ENCODE results near the gene AGFG2. TPM values are rescaled to one million over a fixed set of nuclear protein-coding genes. Genes with fewer than 3 reads are reported as not detected.

Gene AGFG2
- total RNA-seq, 1 experiment from 2014 or later = 42.5 TPM

DNA sequence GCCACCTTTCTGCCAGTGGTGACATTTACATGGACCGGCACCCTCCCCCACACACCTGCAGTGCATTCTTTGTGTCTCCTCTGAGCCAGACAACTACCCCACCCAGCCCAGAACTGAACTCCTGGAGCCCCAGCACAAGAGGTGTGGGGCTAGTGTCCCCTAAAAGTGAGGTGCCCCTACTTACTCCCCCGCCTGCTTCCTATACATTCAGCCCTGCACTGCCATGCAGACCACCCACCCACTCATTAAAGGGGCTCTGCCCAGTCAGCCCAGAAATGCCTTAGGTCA is 32.8 kb downstream of the AGFG2 start:
- BruUV-seq (replicated peaks) = no TSS peak
- DNase-seq (ENCODE audit: low read depth, low spot score) (no peak), ATAC-seq (no peak)
- H3K27me3 ChIP-seq (ENCODE audit: control insufficient read depth, insufficient read depth, low read length) = no peaks in the 10 kb centered on the region
- H3K4me3 ChIP-seq (ENCODE audit: low read depth in 2 of 2, low read length in 2 of 2) = no peak overlapping the region
- H3K27ac ChIP-seq (ENCODE audit: low read length) = no peak overlapping the region; the same call in 1 of the 2 replicates
- in situ Hi-C loops (cut with HindIII; ENCODE audit: low pct_unique_long_range_greater_than_20kb, low sequenced_read_pairs) (no loop called here), intact Hi-C loops (cut with micrococcal nuclease; ENCODE audit: unreplicated experiment) (no loop called here)
- CTCF ChIA-PET = interaction anchor here (0.6 kb wide), 1 partner anchor 18 kb away, joined by 3 read pairs; no protein-coding TSS in a partner anchor
- no peaks in the 10 kb centered on the region for H3K9me3 ChIP-seq (ENCODE audit: control insufficient read depth, insufficient read depth, low read depth, low read length)
- TF ChIP-seq POLR2AphosphoS5 (IDR thresholded peaks at IDR 0.05; ENCODE audit: low read depth, low read length) (no peak), TCF7L2 (IDR thresholded peaks at IDR 0.05; ENCODE audit: low read depth, low read length) (no peak), SIN3A (IDR thresholded peaks at IDR 0.05; ENCODE audit: borderline replicate concordance, insufficient read depth, low read depth, low read length) (no peak)
- TF ChIP-seq, protein P1, sequence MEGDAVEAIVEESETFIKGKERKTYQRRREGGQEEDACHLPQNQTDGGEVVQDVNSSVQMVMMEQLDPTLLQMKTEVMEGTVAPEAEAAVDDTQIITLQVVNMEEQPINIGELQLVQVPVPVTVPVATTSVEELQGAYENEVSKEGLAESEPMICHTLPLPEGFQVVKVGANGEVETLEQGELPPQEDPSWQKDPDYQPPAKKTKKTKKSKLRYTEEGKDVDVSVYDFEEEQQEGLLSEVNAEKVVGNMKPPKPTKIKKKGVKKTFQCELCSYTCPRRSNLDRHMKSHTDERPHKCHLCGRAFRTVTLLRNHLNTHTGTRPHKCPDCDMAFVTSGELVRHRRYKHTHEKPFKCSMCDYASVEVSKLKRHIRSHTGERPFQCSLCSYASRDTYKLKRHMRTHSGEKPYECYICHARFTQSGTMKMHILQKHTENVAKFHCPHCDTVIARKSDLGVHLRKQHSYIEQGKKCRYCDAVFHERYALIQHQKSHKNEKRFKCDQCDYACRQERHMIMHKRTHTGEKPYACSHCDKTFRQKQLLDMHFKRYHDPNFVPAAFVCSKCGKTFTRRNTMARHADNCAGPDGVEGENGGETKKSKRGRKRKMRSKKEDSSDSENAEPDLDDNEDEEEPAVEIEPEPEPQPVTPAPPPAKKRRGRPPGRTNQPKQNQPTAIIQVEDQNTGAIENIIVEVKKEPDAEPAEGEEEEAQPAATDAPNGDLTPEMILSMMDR (IDR thresholded peaks at IDR 0.05) = no peak
- TF ChIP-seq, protein P2, sequence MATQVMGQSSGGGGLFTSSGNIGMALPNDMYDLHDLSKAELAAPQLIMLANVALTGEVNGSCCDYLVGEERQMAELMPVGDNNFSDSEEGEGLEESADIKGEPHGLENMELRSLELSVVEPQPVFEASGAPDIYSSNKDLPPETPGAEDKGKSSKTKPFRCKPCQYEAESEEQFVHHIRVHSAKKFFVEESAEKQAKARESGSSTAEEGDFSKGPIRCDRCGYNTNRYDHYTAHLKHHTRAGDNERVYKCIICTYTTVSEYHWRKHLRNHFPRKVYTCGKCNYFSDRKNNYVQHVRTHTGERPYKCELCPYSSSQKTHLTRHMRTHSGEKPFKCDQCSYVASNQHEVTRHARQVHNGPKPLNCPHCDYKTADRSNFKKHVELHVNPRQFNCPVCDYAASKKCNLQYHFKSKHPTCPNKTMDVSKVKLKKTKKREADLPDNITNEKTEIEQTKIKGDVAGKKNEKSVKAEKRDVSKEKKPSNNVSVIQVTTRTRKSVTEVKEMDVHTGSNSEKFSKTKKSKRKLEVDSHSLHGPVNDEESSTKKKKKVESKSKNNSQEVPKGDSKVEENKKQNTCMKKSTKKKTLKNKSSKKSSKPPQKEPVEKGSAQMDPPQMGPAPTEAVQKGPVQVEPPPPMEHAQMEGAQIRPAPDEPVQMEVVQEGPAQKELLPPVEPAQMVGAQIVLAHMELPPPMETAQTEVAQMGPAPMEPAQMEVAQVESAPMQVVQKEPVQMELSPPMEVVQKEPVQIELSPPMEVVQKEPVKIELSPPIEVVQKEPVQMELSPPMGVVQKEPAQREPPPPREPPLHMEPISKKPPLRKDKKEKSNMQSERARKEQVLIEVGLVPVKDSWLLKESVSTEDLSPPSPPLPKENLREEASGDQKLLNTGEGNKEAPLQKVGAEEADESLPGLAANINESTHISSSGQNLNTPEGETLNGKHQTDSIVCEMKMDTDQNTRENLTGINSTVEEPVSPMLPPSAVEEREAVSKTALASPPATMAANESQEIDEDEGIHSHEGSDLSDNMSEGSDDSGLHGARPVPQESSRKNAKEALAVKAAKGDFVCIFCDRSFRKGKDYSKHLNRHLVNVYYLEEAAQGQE (IDR thresholded peaks at IDR 0.05; ENCODE audit: insufficient read depth in 1 of 2, low read depth in 2 of 2, low read length in 1 of 2) = no peak
- no peaks in the 10 kb centered on the region for H3K36me3 ChIP-seq (ENCODE audit: control insufficient read depth, insufficient read depth, low read length)
- H3K4me1 ChIP-seq (ENCODE audit: control insufficient read depth, insufficient read depth, low read length) = peaks cover 39% of the 10 kb centered on the region
- POLR2A ChIA-PET = interaction anchor here (0.6 kb wide), 1 partner anchor 475 kb away, joined by 3 read pairs; no protein-coding TSS in a partner anchor

DNA sequence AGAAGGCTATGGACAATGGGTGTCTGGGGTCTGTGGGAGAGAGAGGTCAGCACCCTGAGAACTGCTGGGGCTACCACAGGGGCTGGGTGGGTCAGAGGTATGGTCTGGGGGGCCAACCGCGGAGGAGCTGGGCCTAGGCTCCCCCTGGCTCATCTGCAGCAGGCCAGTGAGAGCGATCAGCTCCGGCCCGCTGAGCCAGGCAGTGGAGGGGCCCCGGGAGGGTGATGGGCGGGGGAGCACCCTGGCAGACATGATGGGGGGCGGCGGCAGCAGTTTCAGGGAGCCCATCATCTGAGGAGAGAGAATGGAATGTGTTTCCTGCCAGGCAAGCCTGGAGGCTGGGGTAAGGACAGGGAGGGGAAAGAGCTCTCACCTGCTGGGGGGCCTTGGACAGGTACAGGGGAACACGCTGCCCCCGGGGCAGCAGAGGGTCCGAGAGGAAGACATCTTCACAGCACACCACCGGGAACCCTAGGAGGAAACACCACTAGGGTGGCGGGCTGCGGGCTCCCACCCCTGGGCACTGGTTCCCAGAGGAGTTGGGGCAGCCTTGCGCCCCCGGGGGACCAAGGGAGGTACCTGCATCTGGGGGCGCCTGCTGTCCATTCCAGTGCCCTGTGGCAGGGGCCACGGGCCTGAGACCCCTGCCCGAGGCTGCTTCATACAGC is 33.4 kb downstream of the AGFG2 start:
- no TSS peak for BruUV-seq (replicated peaks)
- ATAC-seq (no peak), DNase-seq (ENCODE audit: low read depth, low spot score) (no peak)
- intact Hi-C loops (cut with micrococcal nuclease; ENCODE audit: unreplicated experiment) = no loop called here
- H3K36me3 ChIP-seq (ENCODE audit: control insufficient read depth, insufficient read depth, low read length) = no peaks in the 10 kb centered on the region
- in situ Hi-C loops (cut with HindIII; ENCODE audit: low pct_unique_long_range_greater_than_20kb, low sequenced_read_pairs) = no loop called here
- CTCF ChIA-PET = interaction anchor here (0.6 kb wide), 1 partner anchor 84 kb away, joined by 3 read pairs; the partner anchor contains the start of gene ACTL6B
- TF ChIP-seq POLR2AphosphoS5 (IDR thresholded peaks at IDR 0.05; ENCODE audit: low read depth, low read length) (no peak), TCF7L2 (IDR thresholded peaks at IDR 0.05; ENCODE audit: low read depth, low read length) (no peak), SIN3A (IDR thresholded peaks at IDR 0.05; ENCODE audit: borderline replicate concordance, insufficient read depth, low read depth, low read length) (no peak)
- TF ChIP-seq, protein P2 (IDR thresholded peaks at IDR 0.05; ENCODE audit: insufficient read depth in 1 of 2, low read depth in 2 of 2, low read length in 1 of 2) = no peak
- TF ChIP-seq, protein P1 (IDR thresholded peaks at IDR 0.05) = no peak
- POLR2A ChIA-PET = interaction anchor here (0.6 to 1.1 kb wide), 2 partner anchors 40 to 126 kb away, joined by 4 to 7 read pairs; partner anchors contain the start of gene MOSPD3
- H3K4me3 ChIP-seq (ENCODE audit: low read depth in 2 of 2, low read length in 2 of 2) = no peak overlapping the region
- H3K27ac ChIP-seq (ENCODE audit: low read length) = no peak overlapping the region
- H3K27me3 ChIP-seq (ENCODE audit: control insufficient read depth, insufficient read depth, low read length) = no peaks in the 10 kb centered on the region
- no peaks in the 10 kb centered on the region for H3K9me3 ChIP-seq (ENCODE audit: control insufficient read depth, insufficient read depth, low read depth, low read length)
- peaks cover 34% of the 10 kb centered on the region for H3K4me1 ChIP-seq (ENCODE audit: control insufficient read depth, insufficient read depth, low read length)

Measured in Panc1 (cell line).